Amygdala (tissue), 56 donors: ENCODE data around the gene ABCA13.

Experiments used
- DNase-seq, 56 donors: peaks; one replicate each; lab custom pipeline; 2025; lab: John Stamatoyannopoulos, UW

Gene ABCA13

DNA sequence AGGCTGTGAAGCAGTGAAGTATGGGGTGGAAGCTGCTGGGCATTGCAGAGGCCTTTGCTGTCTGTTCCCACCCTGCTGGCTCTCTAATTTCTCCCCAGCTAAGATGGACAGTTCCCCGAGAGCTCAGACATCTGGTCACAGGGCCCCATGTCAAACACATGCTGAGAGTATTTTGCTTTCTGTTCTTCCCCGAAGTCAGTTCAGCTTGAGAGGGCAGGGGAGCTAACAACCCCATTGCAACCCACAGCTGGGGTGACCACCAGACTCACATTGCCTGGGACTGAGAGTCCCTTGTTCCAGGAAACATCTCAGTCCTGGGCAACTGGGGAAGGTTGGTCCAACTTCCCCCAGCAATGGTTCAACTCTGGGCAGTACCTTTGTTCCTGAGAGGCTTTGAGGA is 52.8 kb downstream of the ABCA13 start:
- no peak for DNase-seq

DNA sequence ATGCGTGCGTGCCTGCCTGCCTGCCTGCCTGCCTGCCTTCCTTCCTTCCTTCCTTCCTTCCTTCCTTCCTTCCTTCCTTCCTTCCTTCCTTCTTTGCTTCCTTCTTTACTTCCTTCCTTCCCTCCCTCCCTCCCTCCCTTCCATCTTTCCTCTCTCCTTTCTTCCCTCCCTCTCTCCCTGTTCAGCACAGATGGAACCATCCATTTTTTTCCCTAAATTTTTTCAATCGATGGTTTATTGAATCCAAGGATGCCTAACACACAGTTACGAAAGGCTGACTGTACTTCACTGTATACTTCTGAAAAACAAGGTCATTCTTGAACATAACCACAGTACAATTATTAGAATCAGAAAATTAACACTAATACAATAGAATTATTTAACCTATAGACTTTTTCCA is 53.8 kb downstream of the ABCA13 start:
- no peak for DNase-seq

DNA sequence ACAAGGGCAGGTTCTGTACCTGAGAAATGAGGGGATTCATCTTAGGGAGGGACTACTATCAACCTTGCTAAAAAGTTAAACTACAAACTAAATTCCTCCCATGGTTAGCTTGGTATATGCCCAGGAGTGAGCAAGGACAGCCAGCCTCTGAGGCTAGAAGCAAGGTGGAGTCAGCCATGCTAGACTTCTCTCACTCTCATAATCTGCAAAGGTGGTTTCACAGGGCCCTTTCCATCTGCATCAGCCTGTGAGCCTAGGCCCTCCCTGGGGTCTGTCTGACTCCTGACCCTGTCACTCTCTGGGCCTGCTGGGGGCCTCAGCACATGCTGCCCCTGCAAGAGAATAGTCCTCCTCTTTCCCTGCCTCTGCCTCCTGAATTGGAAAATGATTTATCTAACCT is 66.1 kb downstream of the ABCA13 start:
- DNase-seq, result no peak

DNA sequence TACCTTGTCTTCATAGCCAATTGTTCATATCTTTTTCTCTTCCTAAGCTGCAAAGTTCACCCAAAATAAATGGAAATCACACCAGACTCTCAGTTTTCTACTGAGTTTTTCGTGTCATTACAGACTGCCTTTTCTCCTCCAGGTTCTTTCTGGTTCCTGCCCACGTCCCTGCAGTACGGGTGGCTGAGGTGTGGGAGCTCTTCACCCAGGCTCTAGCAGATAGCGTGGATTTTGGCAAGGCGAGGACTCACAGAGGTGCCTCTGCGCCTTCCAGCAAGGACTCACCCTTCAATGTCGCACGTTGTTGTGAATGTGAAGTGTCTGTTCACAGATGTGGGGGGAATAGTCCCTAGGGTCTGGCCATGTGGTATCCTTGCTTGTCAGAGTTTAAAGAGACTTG is 71.6 kb downstream of the ABCA13 start:
- DNase-seq, result no peak

DNA sequence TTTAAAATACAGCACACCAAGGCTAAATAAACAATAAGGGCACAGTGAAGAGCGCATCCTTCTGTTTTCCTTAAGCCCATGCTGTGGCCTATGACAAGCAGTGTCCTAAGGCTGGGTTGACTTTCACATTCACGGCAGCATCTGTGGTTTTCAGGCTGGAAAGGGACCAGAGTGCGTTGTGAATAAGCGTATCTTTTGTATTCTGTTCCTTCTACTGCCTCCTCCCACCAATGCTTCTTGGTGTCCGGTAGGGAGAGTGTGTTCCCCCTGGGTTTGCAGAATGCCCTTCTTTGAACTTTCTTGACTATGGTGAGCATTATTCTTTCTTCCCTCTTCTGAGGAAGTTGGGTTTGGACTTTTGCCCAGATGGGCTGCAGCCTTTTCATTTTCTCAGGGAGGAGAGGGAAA is 73.6 kb downstream of the ABCA13 start:
- DNase-seq, result peak in 5 of 56 donors; percentile 6 to 22 (median 19)

DNA sequence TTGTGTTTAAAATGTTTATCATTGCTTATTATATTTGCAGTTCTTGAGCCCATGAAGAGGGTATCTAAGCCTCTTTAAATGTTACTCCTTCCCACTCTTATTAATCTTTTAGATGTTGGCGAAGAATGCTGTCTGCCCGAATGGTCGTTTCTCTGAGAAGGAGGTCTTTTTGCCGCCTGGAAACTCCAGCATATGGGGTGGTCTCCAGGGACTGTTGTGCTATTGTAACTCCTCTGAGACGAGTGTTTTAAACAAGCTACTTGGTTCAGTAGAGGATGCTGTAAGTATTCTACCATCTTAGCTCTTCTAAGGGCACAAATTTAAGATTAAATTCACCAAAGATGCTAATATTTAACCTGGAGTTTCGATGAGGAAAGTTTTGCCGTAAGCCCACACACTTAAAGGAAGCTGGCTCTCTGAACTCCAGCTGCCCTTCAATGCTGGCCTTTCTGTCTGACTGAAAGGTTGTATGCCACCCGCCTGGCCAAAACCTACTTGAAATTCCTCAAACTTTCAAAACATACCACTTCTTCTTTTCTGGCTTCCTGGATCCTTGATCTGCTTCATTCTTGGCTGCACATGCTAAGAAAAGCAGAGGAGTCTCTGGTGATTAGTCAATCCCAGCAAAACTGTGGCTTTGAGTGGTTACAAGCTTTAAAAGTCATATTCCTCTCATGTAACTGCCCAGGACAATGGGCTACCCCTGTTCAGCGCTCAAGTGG is 74.7 kb downstream of the ABCA13 start:
- no peak for DNase-seq

DNA sequence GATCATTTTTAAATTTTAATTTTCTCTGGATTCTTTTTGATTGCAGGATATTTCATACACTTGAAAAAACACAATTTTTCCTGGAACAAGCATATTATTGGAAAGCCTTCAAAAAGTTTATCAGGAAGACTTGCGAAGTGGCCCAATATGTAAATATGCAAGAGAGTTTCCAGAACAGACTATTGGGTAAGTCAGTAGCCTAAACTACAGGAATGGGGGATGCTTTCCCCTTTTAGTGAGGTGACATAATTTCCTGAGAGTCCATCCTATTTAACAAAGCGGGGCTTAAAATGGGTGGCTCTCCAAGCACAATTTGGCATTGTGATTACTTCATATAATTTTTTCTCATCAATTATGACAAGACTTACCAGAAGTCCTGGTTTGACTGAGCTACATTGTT is 77.9 kb downstream of the ABCA13 start:
- no peak for DNase-seq

DNA sequence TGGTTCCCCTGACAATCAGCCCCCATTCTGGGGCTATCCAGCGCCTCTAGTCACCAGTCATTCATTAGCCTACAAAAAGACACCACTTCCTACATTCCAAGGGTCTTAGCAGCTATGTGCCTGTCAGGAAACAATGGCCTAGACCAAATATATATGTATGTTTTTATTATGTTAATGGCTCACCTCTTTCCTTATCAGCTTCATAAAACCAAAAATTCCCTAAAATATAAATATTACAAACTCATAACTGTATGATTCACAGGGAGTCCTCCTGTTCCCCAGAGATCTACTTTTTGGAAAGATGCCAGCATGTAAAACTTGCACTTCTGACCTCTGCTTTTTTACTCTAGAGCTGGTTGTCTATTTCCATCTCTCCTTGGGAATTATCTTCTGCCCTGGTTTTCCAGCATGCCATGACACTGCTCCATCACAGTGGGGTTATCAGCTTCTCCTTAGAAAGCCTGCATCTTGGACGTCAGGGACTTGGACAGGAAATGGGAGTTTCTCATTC is 79.2 kb downstream of the ABCA13 start:
- DNase-seq, result no peak

DNA sequence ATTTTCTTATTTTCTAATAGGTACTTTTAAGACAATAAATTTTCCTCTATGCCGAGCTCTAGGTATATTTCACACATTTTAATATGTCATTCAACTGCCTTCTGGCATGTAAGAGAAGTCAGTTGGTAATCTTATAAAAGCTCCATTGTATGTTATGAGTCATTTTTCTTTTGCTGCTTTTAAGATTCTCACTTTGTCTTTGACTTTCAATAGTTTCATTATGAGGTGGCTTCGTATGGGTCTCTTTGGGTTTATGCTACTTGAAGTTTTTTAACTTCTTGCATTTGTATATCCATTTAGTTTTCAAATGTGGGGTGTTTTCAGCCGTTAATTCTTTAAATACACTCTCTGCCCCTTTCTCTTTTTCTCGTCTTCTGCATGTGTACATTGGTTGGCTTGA is 80.5 kb downstream of the ABCA13 start:
- no peak for DNase-seq

DNA sequence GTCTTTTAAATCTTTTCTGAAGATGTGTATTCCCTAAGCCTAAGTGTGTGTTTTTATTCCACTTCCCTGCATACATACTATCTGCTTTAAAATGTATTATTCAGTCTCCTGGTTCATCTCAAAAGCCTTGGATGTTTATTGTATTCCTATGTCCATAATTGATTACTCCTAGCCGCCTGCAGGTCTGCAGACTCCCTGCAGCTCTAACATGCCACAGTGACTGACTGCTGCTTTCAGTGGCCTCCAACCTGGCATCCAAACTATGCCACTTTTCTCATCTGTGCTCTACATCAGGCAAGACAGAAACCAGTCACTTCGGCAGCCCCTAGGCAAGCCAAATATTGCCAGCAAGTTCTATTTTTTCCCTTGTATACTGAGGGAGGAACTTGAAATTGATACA is 81.7 kb downstream of the ABCA13 start:
- DNase-seq, result no peak

DNA sequence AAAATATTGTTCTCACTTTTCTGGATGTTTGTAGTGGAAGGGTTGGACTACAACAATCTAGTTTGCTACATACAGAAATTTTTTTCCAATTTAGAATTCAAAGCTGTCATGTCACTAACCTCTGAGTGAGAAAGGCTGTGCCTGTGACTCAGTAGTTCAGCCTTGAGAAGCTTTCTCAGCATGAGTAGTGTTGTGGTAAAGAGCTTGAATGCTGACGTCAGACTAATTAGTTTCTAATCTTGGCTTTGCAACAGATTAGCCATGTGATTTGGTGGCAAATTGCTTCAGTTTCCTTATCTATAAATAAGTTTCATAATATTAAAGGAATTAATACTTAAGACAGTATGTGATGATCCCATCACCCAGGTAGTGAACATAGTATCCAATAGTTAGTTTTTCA is 83.8 kb downstream of the ABCA13 start:
- DNase-seq, result no peak

DNA sequence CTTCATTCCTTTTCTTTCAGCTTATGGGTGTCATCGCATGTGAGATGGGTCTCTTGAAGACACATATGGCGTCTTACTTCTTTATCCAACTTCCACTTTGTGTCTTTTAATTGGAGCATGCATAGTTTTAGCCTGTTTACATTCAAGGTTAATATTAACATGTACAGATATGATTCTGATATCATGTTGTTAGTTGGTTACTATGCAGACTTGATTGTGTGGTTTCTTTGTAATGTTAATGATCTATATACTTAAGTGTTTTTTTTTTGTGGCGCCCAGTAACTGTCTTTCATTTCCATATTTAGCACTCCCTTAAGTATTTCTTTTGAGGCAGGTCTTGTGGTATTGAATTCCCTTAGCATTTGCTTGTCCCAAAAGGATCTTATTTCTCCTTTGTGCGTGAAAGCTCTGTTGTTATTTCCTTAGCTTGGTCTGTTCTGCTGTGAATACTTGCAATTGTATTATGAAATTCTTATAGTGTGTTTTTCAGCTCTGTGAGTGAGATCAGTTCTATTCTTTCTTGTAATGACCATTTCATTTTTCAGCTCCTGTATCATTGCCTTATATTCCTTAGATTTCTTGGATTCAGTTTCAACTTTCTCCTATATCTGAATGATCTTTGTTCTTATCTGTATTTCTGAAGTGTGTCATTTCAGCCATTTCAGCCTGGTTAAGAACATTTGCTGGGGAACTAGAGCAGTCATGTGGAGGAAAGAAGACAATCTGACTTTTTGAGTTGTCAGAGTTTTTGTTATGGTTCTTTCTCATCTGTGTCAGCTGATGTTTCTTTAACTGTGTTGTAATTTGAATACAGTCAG is 88.4 kb downstream of the ABCA13 start:
- DNase-seq, result no peak

DNA sequence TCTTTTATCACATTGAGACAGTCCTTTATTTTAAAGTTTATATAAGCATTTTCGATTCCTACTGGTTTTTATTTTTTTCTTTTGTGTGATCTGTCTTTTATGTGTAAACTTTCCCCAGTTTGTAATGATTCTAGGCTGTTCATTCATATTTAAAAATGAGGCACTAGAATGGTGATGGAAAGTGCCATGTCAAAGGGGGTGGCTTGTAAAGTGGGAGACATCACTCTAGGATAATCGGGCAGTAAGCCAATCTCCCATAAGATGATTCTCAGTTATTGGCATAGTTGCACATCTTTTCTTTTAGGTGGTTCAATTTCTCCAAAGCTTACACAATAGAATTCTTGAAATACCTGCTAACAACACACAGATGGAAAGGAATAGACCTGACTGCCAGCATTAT is 90.4 kb downstream of the ABCA13 start:
- no peak for DNase-seq

DNA sequence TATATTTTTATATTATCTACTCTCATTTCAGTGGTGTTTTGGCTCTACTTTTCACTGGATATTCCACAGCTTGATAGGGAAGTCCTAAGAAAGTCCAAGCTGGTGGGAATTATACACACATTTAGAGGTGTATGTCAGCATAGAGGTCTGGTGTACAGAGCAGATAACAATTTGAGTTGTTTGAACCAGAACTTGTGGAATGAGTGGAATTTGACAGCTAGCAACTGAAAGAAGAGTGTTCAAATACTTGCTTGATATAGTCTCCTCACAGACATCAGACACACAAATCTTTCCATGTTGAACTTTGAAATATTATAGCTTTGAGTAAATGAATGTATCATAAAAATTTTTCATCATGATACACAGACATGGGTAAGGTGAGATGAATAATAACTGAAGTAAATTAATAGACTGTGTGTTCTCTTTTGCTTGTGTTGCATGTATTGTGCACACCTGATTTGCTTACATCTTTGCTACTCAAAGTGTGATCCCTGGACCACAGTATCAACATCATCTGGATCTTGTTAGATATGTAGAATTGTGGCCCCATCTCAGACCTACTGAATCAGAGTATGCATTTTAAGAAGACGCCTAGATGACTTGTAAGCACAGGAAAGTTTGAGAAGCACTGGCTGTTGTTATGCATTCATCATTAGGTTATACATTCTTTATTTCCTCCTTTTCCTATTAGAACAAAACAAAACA is 91.5 kb downstream of the ABCA13 start:
- no peak for DNase-seq

DNA sequence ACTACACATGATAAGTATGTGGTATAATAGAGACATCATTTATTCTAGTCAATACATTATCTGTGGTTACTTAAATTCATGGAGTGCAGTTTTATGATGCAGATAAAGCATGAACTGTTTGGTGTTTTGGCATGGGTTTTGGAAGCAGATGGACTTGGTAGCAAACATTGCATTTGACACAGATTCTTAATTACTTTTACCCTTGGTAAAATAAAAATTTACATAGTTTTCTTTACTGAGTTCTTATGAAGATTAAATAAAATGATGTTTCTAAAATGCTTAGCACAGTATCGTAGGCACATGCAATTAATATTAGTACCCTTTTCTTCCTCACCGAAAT is 92.0 kb downstream of the ABCA13 start:
- DNase-seq, result no peak

DNA sequence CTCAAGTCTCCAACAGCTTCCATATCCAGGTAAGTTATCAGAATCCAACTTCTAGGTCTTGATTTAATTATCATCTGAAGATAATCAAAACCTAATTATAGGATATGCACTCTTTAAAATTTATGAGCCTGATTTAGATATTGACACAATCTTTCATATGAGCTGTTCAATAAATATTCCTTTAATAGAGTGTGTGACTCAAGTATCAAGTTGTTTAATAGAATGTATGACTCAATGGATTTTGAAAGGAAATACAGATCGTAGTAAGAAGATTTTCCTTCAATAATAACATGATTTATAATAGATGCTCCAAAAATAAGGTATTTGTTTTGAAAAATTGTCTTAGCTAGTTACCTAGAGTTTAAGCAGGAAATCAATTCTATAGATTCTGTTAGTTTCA is 97.8 kb downstream of the ABCA13 start:
- DNase-seq, result no peak

DNA sequence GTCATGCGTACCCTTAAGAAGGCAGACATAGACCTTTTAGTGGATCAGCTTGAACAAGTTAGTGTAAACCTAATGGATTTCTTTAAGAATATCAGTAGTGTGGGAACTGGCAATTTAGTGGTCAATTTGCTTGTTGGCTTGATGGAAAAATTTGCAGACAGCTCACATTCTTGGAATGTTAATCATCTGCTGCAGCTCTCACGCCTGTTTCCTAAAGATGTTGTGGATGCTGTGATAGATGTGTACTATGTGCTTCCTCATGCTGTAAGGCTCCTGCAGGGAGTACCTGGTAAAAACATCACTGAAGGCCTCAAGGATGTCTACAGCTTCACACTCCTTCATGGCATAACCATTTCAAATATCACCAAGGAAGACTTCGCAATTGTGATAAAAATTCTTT is 103.4 kb downstream of the ABCA13 start:
- no peak for DNase-seq

DNA sequence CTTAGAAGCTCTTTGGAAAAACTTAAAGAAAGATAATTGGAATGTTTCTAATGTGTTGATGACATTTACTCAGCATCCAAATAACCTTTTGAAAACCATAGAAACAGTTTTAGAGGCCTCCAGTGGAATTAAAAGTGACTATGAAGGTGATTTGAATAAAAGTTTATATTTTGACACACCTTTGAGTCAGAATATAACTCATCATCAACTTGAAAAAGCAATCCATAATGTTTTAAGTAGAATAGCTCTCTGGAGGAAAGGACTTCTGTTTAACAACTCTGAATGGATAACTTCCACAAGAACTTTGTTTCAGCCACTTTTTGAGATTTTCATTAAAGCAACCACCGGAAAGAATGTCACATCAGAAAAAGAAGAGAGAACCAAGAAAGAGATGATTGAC is 108.2 kb downstream of the ABCA13 start:
- no peak for DNase-seq

DNA sequence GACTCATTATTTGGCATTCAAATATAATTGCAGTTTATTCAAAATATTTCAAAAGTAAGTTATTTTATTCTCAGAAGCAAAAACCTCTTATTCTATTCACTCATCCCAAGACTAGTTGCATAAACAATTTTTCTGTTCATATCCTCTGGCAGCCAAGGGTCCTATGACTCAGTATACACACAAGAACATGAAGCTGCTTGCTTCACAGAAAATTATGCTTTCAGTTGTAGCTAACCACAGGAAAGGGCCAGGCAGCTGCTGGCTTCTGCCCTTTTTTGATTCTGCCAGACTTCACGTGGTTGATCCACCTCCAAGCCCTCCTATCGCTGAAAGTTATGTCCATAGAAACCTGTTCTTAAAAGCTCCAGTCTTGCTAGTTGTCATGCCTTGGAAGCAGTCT is 108.8 kb downstream of the ABCA13 start:
- no peak for DNase-seq

DNA sequence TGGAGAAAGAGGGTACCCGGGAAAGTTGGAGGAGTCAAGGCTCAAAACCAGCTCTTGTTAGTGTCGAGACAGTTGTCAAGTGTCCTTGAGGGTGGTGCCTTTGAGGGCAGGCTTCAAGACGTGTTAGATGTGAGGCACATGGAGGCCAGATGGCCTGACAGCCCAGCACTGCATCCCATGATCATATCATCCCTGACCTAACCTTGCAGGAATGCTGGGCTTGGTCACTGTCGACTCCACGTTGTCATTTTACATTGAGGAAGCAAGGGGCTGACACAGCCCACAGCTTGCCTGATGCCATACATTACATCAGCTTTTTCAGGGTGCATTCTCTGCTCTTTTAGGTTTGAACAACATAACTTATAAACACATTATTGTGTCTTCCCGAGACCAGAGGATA is 114.1 kb downstream of the ABCA13 start:
- no peak for DNase-seq

DNA sequence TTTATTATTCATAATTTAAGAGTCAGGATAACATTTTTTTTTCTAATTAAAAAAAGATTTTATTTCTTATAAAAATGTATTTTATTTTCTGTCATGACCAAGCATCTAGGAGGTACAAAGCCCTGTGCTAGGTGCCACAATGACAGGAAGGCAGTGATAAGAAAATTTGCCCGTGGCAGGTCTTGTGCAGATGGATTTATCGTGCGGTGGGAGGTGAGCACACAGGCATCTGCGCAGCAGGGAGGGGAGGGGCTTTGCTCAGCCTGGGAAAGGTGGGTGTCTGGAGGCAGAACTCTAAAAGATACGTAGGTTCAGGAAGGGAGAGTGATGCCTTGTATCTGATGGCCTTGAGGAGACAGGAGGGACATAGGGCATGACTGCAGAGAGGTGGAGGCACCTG is 115.6 kb downstream of the ABCA13 start:
- DNase-seq, result no peak

DNA sequence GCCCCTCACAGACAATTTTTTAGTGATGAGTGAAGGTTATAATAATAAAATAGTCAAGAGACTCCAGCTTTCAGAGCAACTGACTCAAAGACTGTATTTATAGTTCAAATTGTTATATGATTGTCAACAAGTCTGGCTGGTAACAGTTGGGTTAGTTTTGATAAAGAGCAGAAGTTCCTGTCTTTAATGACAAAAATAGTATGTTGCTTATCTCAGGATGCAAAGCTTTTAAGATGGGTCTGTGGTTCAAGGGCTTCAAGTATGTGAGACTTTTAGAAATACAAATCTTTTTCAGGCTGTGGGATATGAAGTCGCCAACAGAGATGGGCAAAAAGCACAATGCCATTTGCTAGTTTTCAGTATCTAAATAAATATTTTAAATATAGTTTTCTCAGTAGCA is 118.4 kb downstream of the ABCA13 start:
- DNase-seq, result no peak
